WI38 (cell line): ENCODE results near the gene C19orf33.

Experiments used
- H3K4me3 ChIP-seq: 2 replicates; pipeline ENCODE4 v1.5.1; 2011; ENCODE audit warnings: low read depth, mild to moderate bottlenecking, control low read depth, low read length
- CTCF ChIP-seq: IDR thresholded peaks from 2 replicates; pipeline ENCODE4 v1.5.1; 2012; ENCODE audit warnings: low read depth, mild to moderate bottlenecking, control low read depth, low read length

C19orf33 gene

GRCh38 chr19:38320969-38321339 is 16.9 kb downstream of the C19orf33 start:
- no peak overlapping the region for H3K4me3 ChIP-seq
- no peak for TF ChIP-seq CTCF

GRCh38 chr19:38321646-38322196 is 17.7 kb downstream of the C19orf33 start:
- no peak for TF ChIP-seq CTCF
- H3K4me3 ChIP-seq: no peak overlapping the region

- H3K4me3 ChIP-seq: no peak overlapping the region
- TF ChIP-seq CTCF: no peak
These were observed 19.2 kb downstream of the C19orf33 start for GRCh38 chr19:38323291-38323690.

GRCh38 chr19:38324431-38324830 is 20.4 kb downstream of the C19orf33 start:
- no peak for TF ChIP-seq CTCF
- H3K4me3 ChIP-seq: no peak overlapping the region

GRCh38 chr19:38326591-38326990 is 22.5 kb downstream of the C19orf33 start:
- H3K4me3 ChIP-seq: no peak overlapping the region
- no peak for TF ChIP-seq CTCF

- H3K4me3 ChIP-seq: no peak overlapping the region
- TF ChIP-seq CTCF: no peak
These were observed 25.6 kb downstream of the C19orf33 start for GRCh38 chr19:38329651-38330050.

GRCh38 chr19:38331728-38332127 is 27.7 kb downstream of the C19orf33 start:
- no peak for TF ChIP-seq CTCF
- no peak overlapping the region for H3K4me3 ChIP-seq
